SK-N-SH treated with all-trans-retinoic acid at 6 μM for 48 hours (cell line): ENCODE results near the gene SRGAP1.

Experiments
- ATAC-seq: fragments of 200-7000 bp; cut with Tn5 transposase; 3 replicates; pipeline ENCODE4 v1.9.1; 2020; ENCODE audit warnings: mild to moderate bottlenecking, moderate library complexity
- ARNTL ChIP-seq: fragments of 450-650 bp; formaldehyde crosslinking; IDR thresholded peaks from 2 replicates; pipeline ENCODE4 v1.5.0; 2020; ENCODE audit warnings: low read depth, mild to moderate bottlenecking, moderate library complexity, borderline replicate concordance
- BACH2 ChIP-seq: fragments of 250-450 bp; sonication (Bioruptor Pico); IDR thresholded peaks from 2 replicates; pipeline ENCODE4 v1.9.0; 2021; ENCODE audit warnings: mild to moderate bottlenecking, borderline replicate concordance
- CSDC2 ChIP-seq: fragments of 250-450 bp; sonication (Bioruptor Pico); IDR thresholded peaks from 2 replicates; pipeline ENCODE4 v1.5.0; 2020; ENCODE audit warnings: mild to moderate bottlenecking, moderate library complexity
- CSRNP3 ChIP-seq: fragments of 250-450 bp; sonication (Bioruptor Pico); IDR thresholded peaks from 2 replicates; pipeline ENCODE4 v1.5.1; 2021; ENCODE audit warnings: mild to moderate bottlenecking, moderate library complexity
- GLIS3 ChIP-seq: fragments of 250-450 bp; sonication (Bioruptor Pico); IDR thresholded peaks from 2 replicates; pipeline ENCODE4 v1.5.0; 2020; ENCODE audit warnings: mild to moderate bottlenecking, moderate library complexity
- OSR1 ChIP-seq: fragments of 250-450 bp; sonication (Bioruptor Pico); IDR thresholded peaks from 2 replicates; pipeline ENCODE4 v1.8.0; 2022; ENCODE audit warnings: moderate library complexity, mild to moderate bottlenecking, inconsistent platforms
- PATZ1 ChIP-seq: fragments of 250-450 bp; sonication (Bioruptor Pico); IDR thresholded peaks from 2 replicates; pipeline ENCODE4 v1.8.0; 2020; ENCODE audit warnings: mild to moderate bottlenecking, moderate library complexity, borderline replicate concordance
- TSHZ2 ChIP-seq: fragments of 250-450 bp; sonication (Bioruptor Pico); IDR thresholded peaks from 2 replicates; pipeline ENCODE4 v1.5.0; 2020; ENCODE audit warnings: mild to moderate bottlenecking, moderate library complexity
- ZFP3 ChIP-seq: fragments of 250-450 bp; sonication (Bioruptor Pico); IDR thresholded peaks from 2 replicates; pipeline ENCODE4 v1.5.0; 2020; ENCODE audit warnings: mild to moderate bottlenecking, moderate library complexity
- ZFP30 ChIP-seq: fragments of 450-650 bp; formaldehyde crosslinking; IDR thresholded peaks from 2 replicates; pipeline ENCODE4 v1.5.0; 2022; ENCODE audit warnings: mild to moderate bottlenecking, moderate library complexity
- ZNF565 ChIP-seq: fragments of 450-650 bp; formaldehyde crosslinking; conservative IDR thresholded peaks from 2 replicates; pipeline ENCODE4 v1.5.0; 2020; ENCODE audit warnings: low read depth, mild to moderate bottlenecking, moderate library complexity
- ZNF70 ChIP-seq: fragments of 450-650 bp; formaldehyde crosslinking; IDR thresholded peaks from 2 replicates; pipeline ENCODE4 v1.5.0; 2020; ENCODE audit warnings: mild to moderate bottlenecking, moderate library complexity
- ZNF8 ChIP-seq: fragments of 450-650 bp; formaldehyde crosslinking; IDR thresholded peaks from 2 replicates; pipeline ENCODE4 v1.5.0; 2020; ENCODE audit warnings: mild to moderate bottlenecking, moderate library complexity

The SRGAP1 gene

GRCh38 chr12:64142784-64143183 lies 298.3 kb downstream of the SRGAP1 start (continued):
- TF ChIP-seq TSHZ2 (CRISPR knock-in tag) (no peak), BACH2 (CRISPR knock-in tag) (no peak), ZNF565 (CRISPR knock-in tag) (no peak), PATZ1 (CRISPR knock-in tag) (no peak)

GRCh38 chr12:64145226-64145625 lies 300.7 kb downstream of the SRGAP1 start:
- TF ChIP-seq GLIS3 (no peak), PATZ1 (CRISPR knock-in tag) (no peak), ARNTL (CRISPR knock-in tag) (no peak), BACH2 (CRISPR knock-in tag) (no peak)
- no peak for ATAC-seq

- TF ChIP-seq CSDC2 (CRISPR knock-in tag): no peak
- TF ChIP-seq GLIS3: no peak
- no peak for TF ChIP-seq ZFP30 (CRISPR knock-in tag)
- no peak for TF ChIP-seq PATZ1 (CRISPR knock-in tag)
- no peak for TF ChIP-seq ZNF70 (CRISPR knock-in tag)
- TF ChIP-seq ZFP3 (CRISPR knock-in tag): no peak
- TF ChIP-seq BACH2 (CRISPR knock-in tag): no peak
- no peak for TF ChIP-seq TSHZ2 (CRISPR knock-in tag)
- TF ChIP-seq OSR1 (CRISPR knock-in tag): no peak
- TF ChIP-seq ZNF8: no peak
- TF ChIP-seq CSRNP3 (CRISPR knock-in tag): no peak
- TF ChIP-seq, all 23 proteins: peak for 0
- no peak for ATAC-seq
These were observed 302.6 kb downstream of the SRGAP1 start for GRCh38 chr12:64147011-64147631.
